Left lobe of liver (tissue), 2 donors: ENCODE results near the gene MICALL2. TPM values are rescaled to one million over a fixed set of nuclear protein-coding genes. Genes with fewer than 3 reads are reported as not detected.
A peak's percentile ranks its signal among the peaks of the same experiment; 100 is the strongest.

Experiments
- ATAC-seq: fragments of 200-7000 bp; cut with Tn5 transposase; one replicate; pipeline ENCODE4 v1.9.1; 2020; ENCODE audit warnings: mild to moderate bottlenecking, moderate library complexity
- DNase-seq: peaks from one replicate; pipeline ENCODE4 v3.0.0-alpha.2; 2020; ENCODE audit warnings: low spot score
- total RNA-seq: library from RNA; stranded (reverse); gene quantifications from one replicate; pipeline ENCODE4 v1.2.1, GENCODE V29; 2021
- donor health status: DM: no; HTN: no; CAD: no; lungs with moderate emphysema.
- donor health status: DM: no; HTN: yes; CAD: no.

MICALL2 gene
- total RNA-seq, 1 donor from 2014 or later: 18.0 TPM

GRCh38 chr7:1470901-1471300, 11.6 kb upstream of the MICALL2 start:
- ATAC-seq (no peak), DNase-seq (no peak)

GRCh38 chr7:1468643-1469298, 9.5 kb upstream of the MICALL2 start:
- ATAC-seq (no peak), DNase-seq (no peak)

- ATAC-seq: no peak
- DNase-seq: no peak
These were observed 8.9 kb upstream of the MICALL2 start for GRCh38 chr7:1468203-1468602.

DNA sequence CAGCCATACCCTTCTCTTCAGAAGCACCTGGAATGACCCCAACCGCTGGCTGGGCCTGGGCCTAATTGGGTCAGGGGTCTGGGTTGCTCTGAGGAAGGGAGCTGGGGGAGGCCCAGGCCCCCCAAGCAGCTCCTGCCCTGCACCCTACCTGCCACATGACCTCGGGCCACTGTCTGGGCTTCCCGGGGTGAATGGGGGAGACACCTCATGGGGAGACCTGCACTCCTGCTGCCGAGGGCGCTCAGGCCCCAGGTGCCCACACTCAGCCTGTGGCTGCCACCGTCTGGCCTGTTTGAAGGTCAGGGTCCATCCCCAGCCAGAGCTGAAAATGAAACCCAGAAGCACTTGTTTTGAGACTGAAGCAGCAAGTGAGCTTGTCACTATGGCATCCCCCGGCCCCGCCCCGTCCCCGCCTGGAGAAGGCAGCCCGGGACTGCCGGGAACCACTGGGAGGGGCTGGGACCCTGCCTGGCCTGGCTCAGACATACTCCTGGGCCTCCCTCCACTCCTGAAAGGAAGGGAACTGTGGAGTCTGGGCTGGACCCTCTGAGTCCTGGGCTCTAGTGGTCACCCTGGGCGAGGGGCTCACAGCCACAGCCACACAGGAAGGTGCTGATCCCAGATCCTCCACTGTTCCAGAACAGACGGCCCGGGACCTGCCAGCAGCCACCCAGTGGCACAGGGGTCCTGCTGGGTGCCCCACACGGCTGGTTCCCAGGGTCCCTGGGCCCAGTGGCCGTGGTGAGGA, 7.4 kb upstream of the MICALL2 start:
- ATAC-seq: peak; percentile 81
- peak; percentile 69 for DNase-seq

DNA sequence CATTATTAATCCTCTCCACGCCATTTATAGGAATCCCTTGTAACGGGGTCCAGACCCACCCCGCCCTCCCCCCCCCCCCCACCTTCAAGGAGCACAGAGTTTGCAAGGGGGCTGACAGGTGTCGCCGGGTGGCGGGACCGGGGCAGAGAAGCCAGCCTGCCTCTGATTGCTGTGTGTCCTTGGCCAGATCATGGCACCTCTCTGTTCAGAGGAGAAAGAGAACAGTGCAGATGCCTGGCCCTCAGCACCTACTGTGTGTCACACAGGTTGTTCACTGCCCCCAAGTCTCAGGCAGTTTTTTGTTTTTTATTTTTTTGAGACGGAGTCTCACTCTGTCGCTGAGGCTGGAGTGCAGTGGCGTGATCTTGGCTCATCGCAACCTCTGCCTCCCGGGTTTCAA, 5.4 kb upstream of the MICALL2 start:
- no peak for DNase-seq

DNA sequence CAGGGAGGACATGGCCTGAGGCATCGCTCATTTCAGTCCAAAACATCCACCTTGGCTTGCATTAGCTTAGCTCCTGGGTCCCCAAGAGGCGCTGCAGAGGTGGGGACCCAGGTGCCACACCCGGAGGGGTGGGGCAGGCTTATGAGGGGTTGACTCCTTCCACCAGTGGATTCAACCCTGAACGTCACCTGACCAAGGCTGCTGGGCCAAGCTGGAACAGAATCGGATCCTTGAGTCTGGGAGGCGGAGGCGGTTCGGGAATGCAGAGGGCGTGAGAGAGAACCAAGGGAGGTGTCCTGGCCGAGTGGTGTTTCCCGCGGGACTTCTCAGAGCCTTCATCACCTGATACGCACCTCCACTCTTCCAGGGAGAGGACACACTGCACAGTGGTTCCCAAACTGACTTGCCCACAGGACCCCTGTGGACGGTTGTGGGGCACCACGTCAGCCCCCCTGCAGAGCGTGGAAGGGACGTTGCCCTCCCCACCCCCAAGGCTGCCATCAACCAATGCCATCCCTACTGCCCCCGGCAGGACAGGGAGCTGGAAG, 4.5 kb upstream of the MICALL2 start:
- no peak for DNase-seq

More for the DNA sequence above, 5.4 kb upstream of the MICALL2 start:
- ATAC-seq: no peak

DNA sequence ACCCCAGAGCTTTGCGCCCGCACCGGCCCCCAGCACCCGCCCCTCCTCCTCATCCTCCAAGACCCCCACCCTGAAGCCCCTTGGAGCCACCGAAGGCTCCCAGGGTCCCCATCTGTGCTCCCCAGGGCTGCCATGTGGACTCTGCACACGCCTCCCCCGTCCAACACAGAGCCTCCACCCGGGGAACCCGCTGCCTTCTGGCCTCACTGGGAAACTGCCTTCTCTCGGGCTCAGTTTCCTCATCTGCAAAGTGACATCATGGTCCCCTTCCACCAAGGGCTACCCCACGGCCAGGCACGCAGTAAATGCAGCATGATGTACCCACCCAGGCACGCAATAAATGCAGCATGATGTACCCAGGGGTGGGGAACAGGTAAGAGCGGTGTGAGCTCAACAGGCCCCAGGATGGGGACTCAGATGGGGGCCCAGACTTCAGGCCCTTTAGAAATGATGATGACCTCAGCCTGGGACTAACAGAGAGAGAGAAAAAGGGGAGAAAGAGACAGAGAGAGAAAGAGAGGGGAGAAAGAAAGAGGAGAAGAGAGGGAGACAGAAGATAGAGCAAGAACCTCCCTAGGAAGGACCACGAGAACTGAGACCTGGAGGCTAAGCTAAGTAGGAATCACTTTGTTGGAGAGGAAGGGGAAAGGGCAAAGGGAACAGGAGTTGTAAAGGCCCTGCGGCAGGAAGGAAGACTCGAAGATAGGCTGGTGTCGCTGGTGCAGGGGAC, 2.5 kb upstream of the MICALL2 start:
- DNase-seq (no peak), ATAC-seq (no peak)

More for the DNA sequence above, 4.5 kb upstream of the MICALL2 start:
- ATAC-seq: no peak

DNA sequence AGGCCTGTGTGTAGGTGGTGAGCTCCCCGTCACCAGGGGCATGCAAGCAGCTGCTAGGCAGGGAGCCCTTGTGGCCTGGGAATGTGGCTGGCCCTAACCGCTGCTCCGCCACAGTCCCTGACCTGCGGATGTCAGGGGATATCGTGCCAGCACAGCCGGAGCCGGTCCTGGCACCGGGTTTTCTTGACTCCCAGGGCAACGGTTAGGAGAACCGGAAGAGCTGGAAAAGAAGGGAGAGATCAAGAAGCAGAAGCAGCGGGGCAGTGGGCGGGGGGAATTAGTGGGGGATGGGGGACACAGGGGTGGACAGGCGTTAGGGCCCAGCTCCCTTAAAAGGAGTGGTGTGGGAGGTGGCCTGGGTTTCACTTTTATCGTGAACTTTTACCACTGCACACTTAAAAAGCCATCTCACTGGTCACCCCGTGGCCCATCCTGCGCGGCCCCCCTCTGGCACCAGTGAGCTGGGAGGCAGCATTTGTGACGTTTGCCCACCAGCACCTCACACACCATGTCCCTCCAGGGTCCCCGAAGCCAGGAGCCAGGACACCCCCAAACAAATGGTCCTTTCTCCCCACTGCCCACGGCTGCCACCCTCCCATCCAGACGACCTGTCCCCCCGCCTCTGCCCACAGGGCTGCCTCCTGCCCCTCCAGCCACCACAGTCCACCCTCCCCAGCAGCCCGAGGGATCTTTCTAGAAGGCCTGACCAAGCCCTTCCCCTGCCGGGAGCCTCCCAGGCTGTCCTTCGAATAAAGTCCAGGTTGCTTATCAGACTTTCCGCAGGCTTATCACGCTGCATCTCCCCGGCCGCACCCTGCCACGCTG, 1.8 kb upstream of the MICALL2 start:
- ATAC-seq: peak; percentile 48

DNA sequence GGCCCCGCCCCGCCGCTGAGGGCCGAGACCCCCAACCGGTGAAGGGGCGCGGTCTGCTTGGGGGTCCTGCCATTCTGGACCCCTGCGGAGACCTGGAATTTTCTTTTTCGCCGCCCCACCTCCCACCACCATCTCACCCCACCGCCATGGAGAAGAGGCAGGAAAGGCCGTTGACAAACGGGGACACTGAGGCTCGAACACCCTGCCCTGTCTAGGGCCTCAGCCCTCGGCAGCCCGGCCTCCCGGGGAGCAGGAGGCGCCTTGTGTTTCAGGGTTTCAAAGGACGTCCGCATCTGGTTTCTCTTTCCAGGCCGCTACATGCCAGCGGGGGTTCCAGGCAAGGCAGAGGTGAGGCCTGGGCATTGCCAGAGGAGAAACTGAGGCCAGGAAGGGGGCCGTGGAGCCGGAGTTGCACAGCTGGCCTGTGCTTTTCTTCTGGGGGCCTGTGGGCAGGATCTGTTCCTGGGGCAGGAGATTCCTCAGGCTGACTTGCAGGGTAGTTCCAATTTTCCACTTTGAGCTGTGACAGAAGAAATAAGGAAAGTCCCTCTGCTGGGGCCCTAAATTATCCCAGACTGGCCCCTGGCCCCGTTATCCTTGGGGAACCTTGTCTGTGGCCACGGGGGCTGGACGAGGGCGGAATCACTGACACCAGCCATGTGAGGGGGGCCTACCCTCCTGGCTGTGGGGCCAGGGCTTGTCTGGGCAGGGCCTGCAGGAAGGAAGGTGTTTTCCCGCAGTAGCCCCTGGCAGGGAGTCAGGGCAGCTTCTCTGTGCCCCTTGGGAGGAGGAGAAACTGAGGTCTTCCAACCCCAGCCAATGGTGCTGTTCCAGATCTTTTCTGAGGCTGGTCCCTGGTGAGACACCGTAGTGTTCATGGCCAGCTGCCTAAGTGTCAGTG, 900 bp upstream of the MICALL2 start:
- ATAC-seq (no peak), DNase-seq (no peak)

More for the DNA sequence above, 1.8 kb upstream of the MICALL2 start:
- peak; percentile 86 for DNase-seq

DNA sequence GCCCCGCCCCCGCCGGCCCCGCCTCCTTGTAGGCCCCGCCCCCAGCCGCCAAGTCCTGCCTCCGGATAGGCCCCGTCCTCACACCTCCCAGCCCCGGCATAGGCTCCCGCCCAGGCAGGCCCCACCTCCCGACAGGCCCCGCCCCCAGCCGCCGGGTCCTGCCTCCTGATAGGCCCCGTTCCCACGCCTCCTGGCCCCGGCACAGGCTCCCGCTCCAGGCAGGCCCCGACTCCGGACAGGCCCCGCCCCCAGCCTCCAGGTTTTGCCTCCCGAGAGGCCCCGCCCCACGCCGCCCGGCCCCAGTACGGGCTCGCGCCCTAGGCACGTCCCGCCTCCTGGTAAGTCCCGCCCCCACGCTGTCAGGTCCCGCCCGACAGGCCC, 232 bp upstream of the MICALL2 start:
- peak; percentile 81 for ATAC-seq

GRCh38 chr7:1457949-1458682, 1.2 kb downstream of the MICALL2 start:
- ATAC-seq (no peak), DNase-seq (no peak)

More for the DNA sequence above, 232 bp upstream of the MICALL2 start:
- DNase-seq: peak; percentile 100

DNA sequence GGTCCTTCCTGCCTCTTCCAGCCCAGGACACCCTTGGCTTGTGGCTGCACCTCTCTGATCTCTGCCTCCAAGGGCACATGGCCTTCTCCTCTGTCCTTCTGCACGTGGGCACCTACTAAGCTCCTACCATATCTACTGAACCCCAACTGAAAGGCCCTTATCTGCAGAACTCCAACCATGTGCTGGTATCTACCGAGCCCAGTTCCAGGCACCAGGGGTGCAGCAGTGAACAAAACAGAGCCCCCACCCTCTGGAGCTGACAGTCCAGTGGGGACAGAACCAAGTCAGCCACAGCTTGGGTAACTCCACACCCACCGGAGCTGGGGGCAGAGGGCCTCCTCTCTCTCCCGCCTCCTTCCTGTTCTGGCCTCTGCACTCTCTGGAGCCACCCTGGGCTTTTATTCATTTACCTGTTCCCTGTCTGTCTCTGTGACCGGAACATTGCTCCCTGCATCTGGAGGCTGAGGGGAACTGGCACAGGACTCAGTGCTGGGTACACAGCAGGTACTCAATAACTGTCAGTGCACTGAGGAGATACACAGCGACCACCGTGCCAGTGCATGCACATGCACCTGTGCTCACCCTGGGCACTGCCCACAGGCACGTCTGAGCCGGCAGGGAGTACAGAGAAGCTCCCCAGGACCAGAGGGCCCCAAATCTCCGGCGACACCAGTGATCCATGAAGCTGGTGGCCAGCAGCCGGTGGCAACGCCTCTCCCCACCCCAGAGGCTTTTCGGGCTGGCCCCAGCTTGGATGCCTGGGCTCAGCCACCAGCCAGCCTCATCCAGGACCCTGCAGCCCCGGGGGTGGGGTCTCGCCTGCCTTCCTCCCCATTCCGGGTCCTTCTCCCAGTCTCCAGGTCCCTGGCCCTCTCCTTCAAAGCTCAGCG, 2.0 kb downstream of the MICALL2 start:
- DNase-seq (no peak), ATAC-seq (no peak)

DNA sequence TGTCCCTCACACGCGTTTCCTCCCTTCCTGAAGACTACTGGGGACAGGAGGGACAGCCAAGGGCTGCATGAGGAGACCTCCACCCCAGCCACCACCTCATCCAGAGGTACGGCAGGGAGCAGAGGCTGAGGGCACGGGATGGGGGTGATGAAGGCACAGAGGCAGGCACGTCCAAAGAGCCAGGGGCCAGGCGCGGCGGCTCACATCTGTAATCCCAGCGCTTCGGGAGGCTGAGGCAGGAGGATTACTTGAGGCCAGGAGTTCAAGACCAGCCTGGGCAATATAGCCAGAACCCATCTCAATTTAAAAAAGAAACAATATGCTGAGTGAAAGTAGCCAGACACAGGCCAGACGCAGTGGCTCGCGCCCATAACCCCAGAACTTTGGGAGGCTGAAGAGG, 3.3 kb downstream of the MICALL2 start:
- no peak for ATAC-seq
- no peak for DNase-seq

GRCh38 chr7:1455241-1455939, 3.9 kb downstream of the MICALL2 start:
- peak; percentile 52 for ATAC-seq
- DNase-seq: peak; percentile 85

- no peak for ATAC-seq
- DNase-seq: peak; percentile 61
These were observed 4.7 kb downstream of the MICALL2 start for GRCh38 chr7:1454542-1454941.

- ATAC-seq (peak; percentile 7), DNase-seq (no peak)
These were observed 7.1 kb downstream of the MICALL2 start for GRCh38 chr7:1452205-1452604.

GRCh38 chr7:1450987-1451386, 8.3 kb downstream of the MICALL2 start:
- ATAC-seq (no peak), DNase-seq (no peak)
